Gastrocnemius medialis (tissue), 4 donors: ENCODE measurements around the gene HS3ST5. TPM values are rescaled to one million over a fixed set of nuclear protein-coding genes. Genes with fewer than 3 reads are reported as not detected.

Experiments
- ATAC-seq, 2 donors: fragments of 150-250 bp; one replicate each; pipeline ENCODE4 v1.9.1; 2016
- DNase-seq, 2 donors: peaks; one replicate each; pipeline ENCODE4 v3.0.0-alpha.2; 2019
- H3K27ac ChIP-seq, 4 donors: fragments of 200-600 bp; sonication (generic); 1 replicate in 1 of 4; 2 replicates in 3 of 4; pipeline ENCODE4 v1.5.1; 2016 to 2018; ENCODE audit warnings: mild to moderate bottlenecking in 2 of 4, moderate library complexity in 1 of 4
- H3K27me3 ChIP-seq, 3 donors: fragments of 200-600 bp; sonication (generic) in 2 of 3; 1 replicate in 1 of 3; 2 replicates in 2 of 3; pipeline versions ENCODE4 v1.5.1 to v1.6.0; 2016 to 2019; ENCODE audit warnings: mild to moderate bottlenecking in 1 of 3, moderate library complexity in 1 of 3
- H3K36me3 ChIP-seq, 2 donors: fragments of 200-600 bp; sonication (generic) in 1 of 2; one replicate each; pipeline ENCODE4 v1.5.1; 2017 to 2018
- H3K4me1 ChIP-seq, 2 donors: fragments of 200-600 bp; sonication (generic) in 1 of 2; one replicate each; pipeline ENCODE4 v1.5.1; 2016 to 2017; ENCODE audit warnings: mild to moderate bottlenecking in 2 of 2
- H3K4me3 ChIP-seq, 4 donors: fragments of 200-600 bp; sonication (generic) in 3 of 4; 1 replicate in 1 of 4; 2 replicates in 3 of 4; pipeline ENCODE4 v1.5.1; 2016 to 2019; ENCODE audit warnings: mild to moderate bottlenecking in 2 of 4
- H3K9me3 ChIP-seq, 3 donors: fragments of 200-600 bp; sonication (generic) in 2 of 3; 1 replicate in 1 of 3; 2 replicates in 2 of 3; pipeline ENCODE4 v1.5.1; 2016 to 2019
- POLR2A ChIP-seq, 2 donors: fragments of 450-650 bp; IDR thresholded peaks; one replicate each; pipeline ENCODE4 v1.6.1; 2017; ENCODE audit warnings: antibody characterized with exemption in 2 of 2, mild to moderate bottlenecking in 2 of 2, moderate library complexity in 2 of 2
- in situ Hi-C, 4 donors: fragments of 200-750 bp; cut with MboI; loops; one replicate each; pipeline versions ENCODE4 v1.15.0 to v1.8.0; 2017; ENCODE audit warnings: low sequenced_read_pairs in 4 of 4
- intact Hi-C: fragments of 100-400 bp; cut with DNase I; formaldehyde crosslinking; loops from one replicate; pipeline ENCODE4 v1.15.1; 2023; ENCODE audit warnings: low total_unique reads
- total RNA-seq, 4 donors: library from RNA; depleted of rRNA; stranded (reverse); fragments of >200 nt; gene quantifications; one replicate each; pipeline versions ENCODE4 v1.1.0 to v1.2.3, GENCODE V29; 2016
- TF ChIP-seq, protein P1 (sequence below), 5 experiments: fragments of 450-650 bp in 3 of 5; fragments of 200-600 bp in 2 of 5; sonication (generic) in 2 of 5; IDR thresholded peaks in 4 of 5; conservative IDR thresholded peaks in 1 of 5; 1 replicate in 4 of 5; 2 replicates in 1 of 5; pipeline ENCODE4 v1.5.1; 2016 to 2019; ENCODE audit warnings: antibody characterized with exemption in 5 of 5, mild to moderate bottlenecking in 3 of 5, moderate library complexity in 3 of 5

Gene HS3ST5
- total RNA-seq, 4 donors from 2014 or later, result 0.13 to 0.41 TPM; not detected in 2

DNA sequence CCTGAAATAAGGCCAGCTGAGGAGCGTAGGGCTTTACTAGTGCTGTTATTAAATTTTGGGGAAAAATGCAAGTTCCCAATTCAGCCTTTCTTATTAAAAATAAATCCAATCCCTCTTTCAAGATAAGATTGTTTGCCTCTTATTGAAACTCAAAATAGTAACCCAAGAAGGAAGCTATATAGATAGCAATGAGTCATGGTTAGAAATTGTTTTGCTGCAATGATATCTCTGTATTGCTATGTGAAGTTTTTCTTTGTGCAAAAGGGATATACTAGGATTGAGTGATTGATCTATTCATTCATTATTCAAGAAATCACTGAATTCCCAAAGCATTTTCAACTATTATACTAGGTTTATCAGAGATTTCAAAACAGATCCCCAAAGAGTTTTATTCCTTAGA lies 278.9 kb downstream of the HS3ST5 start:
- intact Hi-C loops, result loop anchor here (10.0 kb wide), 1 partner anchor 69 kb away; no protein-coding TSS in a partner anchor
- ATAC-seq, result no peak
- in situ Hi-C loops, result no loop called here
- H3K9me3 ChIP-seq, result no peaks in the 10 kb centered on the region
- H3K4me1 ChIP-seq, result peaks cover 13 to 21% of the 10 kb centered on the region in 2 donors
- no peak overlapping the region for H3K4me3 ChIP-seq
- H3K36me3 ChIP-seq, result no peaks in the 10 kb centered on the region
- no peak for TF ChIP-seq POLR2A (IDR thresholded peaks at IDR 0.05)
- TF ChIP-seq, protein P1, sequence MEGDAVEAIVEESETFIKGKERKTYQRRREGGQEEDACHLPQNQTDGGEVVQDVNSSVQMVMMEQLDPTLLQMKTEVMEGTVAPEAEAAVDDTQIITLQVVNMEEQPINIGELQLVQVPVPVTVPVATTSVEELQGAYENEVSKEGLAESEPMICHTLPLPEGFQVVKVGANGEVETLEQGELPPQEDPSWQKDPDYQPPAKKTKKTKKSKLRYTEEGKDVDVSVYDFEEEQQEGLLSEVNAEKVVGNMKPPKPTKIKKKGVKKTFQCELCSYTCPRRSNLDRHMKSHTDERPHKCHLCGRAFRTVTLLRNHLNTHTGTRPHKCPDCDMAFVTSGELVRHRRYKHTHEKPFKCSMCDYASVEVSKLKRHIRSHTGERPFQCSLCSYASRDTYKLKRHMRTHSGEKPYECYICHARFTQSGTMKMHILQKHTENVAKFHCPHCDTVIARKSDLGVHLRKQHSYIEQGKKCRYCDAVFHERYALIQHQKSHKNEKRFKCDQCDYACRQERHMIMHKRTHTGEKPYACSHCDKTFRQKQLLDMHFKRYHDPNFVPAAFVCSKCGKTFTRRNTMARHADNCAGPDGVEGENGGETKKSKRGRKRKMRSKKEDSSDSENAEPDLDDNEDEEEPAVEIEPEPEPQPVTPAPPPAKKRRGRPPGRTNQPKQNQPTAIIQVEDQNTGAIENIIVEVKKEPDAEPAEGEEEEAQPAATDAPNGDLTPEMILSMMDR (IDR thresholded peaks at IDR 0.05 in 4 of 5, conservative IDR thresholded peaks at IDR 0.05 in 1 of 5), result no peak
- no peak overlapping the region for H3K27ac ChIP-seq
- H3K27me3 ChIP-seq, result no peaks in the 10 kb centered on the region
- no peak for DNase-seq

GRCh38 chr6:114062199-114062598 lies 280.6 kb downstream of the HS3ST5 start:
- no peak for TF ChIP-seq POLR2A (IDR thresholded peaks at IDR 0.05)
- TF ChIP-seq, protein P1 (IDR thresholded peaks at IDR 0.05 in 4 of 5, conservative IDR thresholded peaks at IDR 0.05 in 1 of 5), result no peak
- H3K27me3 ChIP-seq, result no peaks in the 10 kb centered on the region
- DNase-seq (no peak), ATAC-seq (no peak)
- in situ Hi-C loops, result no loop called here
- no peak overlapping the region for H3K4me3 ChIP-seq
- H3K36me3 ChIP-seq, result no peaks in the 10 kb centered on the region
- H3K4me1 ChIP-seq, result peaks cover 13 to 24% of the 10 kb centered on the region in 2 donors
- intact Hi-C loops, result loop anchor here (10.0 kb wide), 1 partner anchor 67 kb away; no protein-coding TSS in a partner anchor
- no peak overlapping the region for H3K27ac ChIP-seq
- no peaks in the 10 kb centered on the region for H3K9me3 ChIP-seq

DNA sequence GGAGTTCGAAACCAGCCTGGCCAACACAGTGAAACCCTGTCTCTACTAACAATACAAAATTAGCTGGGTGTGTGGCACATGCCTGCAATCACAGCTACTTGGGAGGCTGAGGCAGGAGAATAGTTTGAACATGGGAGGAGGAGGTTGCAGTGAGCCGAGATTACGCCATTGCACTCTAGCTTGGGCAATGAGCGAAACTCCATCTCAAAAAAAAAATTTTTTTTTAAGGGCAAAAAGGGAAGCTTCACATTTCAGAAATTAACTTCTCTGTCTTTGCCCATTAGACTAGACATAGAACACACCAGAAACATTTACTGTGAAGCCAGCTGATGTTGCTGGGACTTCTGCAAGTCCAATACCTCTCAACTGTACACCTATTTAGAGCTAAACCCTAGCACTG lies 281.1 kb downstream of the HS3ST5 start:
- DNase-seq (no peak), ATAC-seq (no peak)
- H3K4me1 ChIP-seq, result peaks cover 13 to 24% of the 10 kb centered on the region in 2 donors
- H3K9me3 ChIP-seq, result no peaks in the 10 kb centered on the region
- intact Hi-C loops, result loop anchor here (10.0 kb wide), 1 partner anchor 67 kb away; no protein-coding TSS in a partner anchor
- in situ Hi-C loops, result no loop called here
- no peak overlapping the region for H3K27ac ChIP-seq
- no peaks in the 10 kb centered on the region for H3K27me3 ChIP-seq
- H3K4me3 ChIP-seq, result no peak overlapping the region
- no peaks in the 10 kb centered on the region for H3K36me3 ChIP-seq
- TF ChIP-seq, protein P1 (IDR thresholded peaks at IDR 0.05 in 4 of 5, conservative IDR thresholded peaks at IDR 0.05 in 1 of 5), result no peak
- TF ChIP-seq POLR2A (IDR thresholded peaks at IDR 0.05), result no peak

DNA sequence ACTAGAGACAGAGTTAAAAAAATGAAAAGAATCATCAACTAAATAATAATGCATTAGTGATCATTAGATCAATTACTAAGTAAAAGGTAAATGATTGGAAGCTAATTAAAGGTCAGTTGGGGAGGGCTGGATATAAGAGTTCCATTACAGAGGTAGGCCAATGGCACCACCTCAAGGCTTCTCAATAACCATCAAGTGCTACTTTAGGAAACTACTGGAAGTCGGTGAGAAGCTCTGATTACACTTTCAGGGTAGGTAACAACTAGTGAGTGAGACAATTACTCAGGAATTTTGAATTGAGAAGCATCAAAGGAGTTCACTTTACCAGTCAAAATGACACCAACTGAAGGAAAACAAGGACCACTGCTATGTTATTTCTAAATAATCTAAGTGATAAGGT lies 281.7 kb downstream of the HS3ST5 start:
- Histone ChIP-seq H3K9me3 (no peaks in the 10 kb centered on the region), H3K4me3 (no peak overlapping the region), H3K27me3 (no peaks in the 10 kb centered on the region), H3K27ac (no peak overlapping the region), H3K4me1 (peaks cover 13 to 24% of the 10 kb centered on the region in 2 donors), H3K36me3 (no peaks in the 10 kb centered on the region)
- ATAC-seq, result no peak
- DNase-seq, result no peak
- in situ Hi-C loops (no loop called here), intact Hi-C loops (loop anchor here (10.0 kb wide), 1 partner anchor 66 kb away; no protein-coding TSS in a partner anchor)
- TF ChIP-seq, protein P1 (IDR thresholded peaks at IDR 0.05 in 4 of 5, conservative IDR thresholded peaks at IDR 0.05 in 1 of 5), result no peak
- no peak for TF ChIP-seq POLR2A (IDR thresholded peaks at IDR 0.05)

- H3K36me3 ChIP-seq, result no peaks in the 10 kb centered on the region
- H3K9me3 ChIP-seq, result no peaks in the 10 kb centered on the region
- no peaks in the 10 kb centered on the region for H3K27me3 ChIP-seq
- no peak for ATAC-seq
- no peak overlapping the region for H3K4me3 ChIP-seq
- TF ChIP-seq, protein P1 (IDR thresholded peaks at IDR 0.05 in 4 of 5, conservative IDR thresholded peaks at IDR 0.05 in 1 of 5), result no peak
- TF ChIP-seq POLR2A (IDR thresholded peaks at IDR 0.05), result no peak
- H3K4me1 ChIP-seq, result peaks cover 3 to 11% of the 10 kb centered on the region in 2 donors
- H3K27ac ChIP-seq, result no peak overlapping the region
- no peak for DNase-seq
- in situ Hi-C loops, result no loop called here
- intact Hi-C loops, result no loop called here
Observed at GRCh38 chr6:114058435-114058834, 284.4 kb downstream of the HS3ST5 start.
